Esophagus (tissue), 2 donors: ENCODE results near the gene NR1D1. TPM values are rescaled to one million over a fixed set of nuclear protein-coding genes. Genes with fewer than 3 reads are reported as not detected.

Experiments
- H3K27ac ChIP-seq, 2 donors: one replicate each; pipeline ENCODE4 v1.5.1; 2013; ENCODE audit warnings: low read depth in 2 of 2, mild to moderate bottlenecking in 2 of 2, inconsistent platforms in 1 of 2, low read length in 1 of 2, moderate library complexity in 1 of 2
- H3K27me3 ChIP-seq, 2 donors: one replicate each; pipeline ENCODE4 v1.6.1; 2013; ENCODE audit warnings: low read length in 2 of 2, control low read depth in 1 of 2, mild to moderate bottlenecking in 1 of 2; ENCODE audit not compliant: insufficient read depth in 2 of 2, control insufficient read depth in 1 of 2
- H3K36me3 ChIP-seq, 2 donors: one replicate each; pipeline ENCODE4 v1.6.1; 2013; ENCODE audit warnings: low read length in 1 of 2; ENCODE audit not compliant: control insufficient read depth in 2 of 2, insufficient read depth in 2 of 2
- H3K4me1 ChIP-seq, 2 donors: one replicate each; pipeline ENCODE4 v1.6.1; 2013; ENCODE audit warnings: low read length in 1 of 2; ENCODE audit not compliant: control insufficient read depth in 2 of 2, insufficient read depth in 2 of 2
- H3K4me3 ChIP-seq, 2 donors: one replicate each; pipeline ENCODE4 v1.5.1; 2013; ENCODE audit warnings: low read length in 2 of 2, mild to moderate bottlenecking in 2 of 2, low read depth in 1 of 2, moderate library complexity in 1 of 2
- H3K9me3 ChIP-seq, 2 donors: one replicate each; pipeline ENCODE4 v1.6.1; 2013; ENCODE audit warnings: mild to moderate bottlenecking in 2 of 2, low read depth in 1 of 2, low read length in 1 of 2, moderate library complexity in 1 of 2; ENCODE audit not compliant: control insufficient read depth in 2 of 2, insufficient read depth in 1 of 2
- WGBS, 2 donors: extraction: QIAGEN DNeasy Blood & Tissue Kit; methylation state at CpG; one replicate each; pipeline ENCODE4 v1.1.7; 2013; 5-methylcytosine and 5-hydroxymethylcytosine counted together
- polyA plus RNA-seq, 2 donors: library from polyadenylated mRNA; stranded (reverse); fragments of 200-250 nt; gene quantifications; one replicate each; pipeline ENCODE4 v1.2.3, GENCODE V29; 2013
- donor health status: healthy with polysubstance abuse.
- donor health status: Bipolar disorder and iron deficiency.

NR1D1 gene
- polyA plus RNA-seq, 2 donors = 23.6 to 24.6 TPM

DNA sequence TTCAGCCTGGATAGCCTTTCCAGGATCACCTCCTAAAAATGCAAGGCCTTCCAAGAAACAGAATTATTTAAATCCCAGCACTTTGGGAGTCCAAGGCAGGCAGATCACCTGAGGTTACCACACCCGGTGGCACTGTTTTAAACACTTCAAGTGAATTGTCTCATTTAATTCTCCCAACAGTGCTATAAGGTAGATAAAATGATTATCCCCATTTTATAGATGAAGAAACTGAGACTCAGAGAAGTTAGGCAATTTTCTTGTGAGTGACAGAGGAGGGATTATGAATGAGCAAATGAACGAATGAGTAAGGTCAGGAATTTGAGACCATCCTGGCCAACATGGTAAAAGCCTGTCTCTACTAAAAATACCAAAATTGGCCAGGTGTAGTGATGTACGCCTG, 20.8 kb downstream of the NR1D1 start:
- Histone ChIP-seq H3K4me3 (no peak overlapping the region), H3K27me3 (no peaks in the 10 kb centered on the region), H3K9me3 (no peaks in the 10 kb centered on the region), H3K36me3 (peaks cover 3 to 16% of the 10 kb centered on the region in 2 donors), H3K27ac (no peak overlapping the region), H3K4me1 (peaks cover 7 to 15% of the 10 kb centered on the region in 2 donors)
- WGBS, 2 donors = 84 to 90% methylated on average over 3 of the region's 3 CpGs

DNA sequence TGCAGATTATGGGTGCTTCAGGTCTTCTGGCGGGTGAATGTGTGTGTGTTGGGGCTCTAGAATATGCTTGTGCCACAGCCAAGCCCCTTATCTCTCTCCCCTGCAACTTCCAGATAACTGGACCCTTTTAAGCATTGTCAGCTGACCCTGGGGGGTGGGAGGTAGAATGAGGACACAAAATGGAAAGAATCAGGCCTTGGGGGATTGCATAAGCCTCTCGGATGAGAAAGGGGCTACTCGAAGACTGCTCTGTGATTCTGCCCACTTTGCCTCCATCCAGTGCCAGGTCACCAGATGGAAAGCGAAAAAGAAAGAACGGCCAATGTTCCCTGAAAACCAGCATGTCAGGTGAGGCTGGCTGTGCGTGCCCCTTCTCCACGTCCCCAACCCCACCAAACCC, 23.8 kb downstream of the NR1D1 start:
- no peak overlapping the region for H3K27ac ChIP-seq

DNA sequence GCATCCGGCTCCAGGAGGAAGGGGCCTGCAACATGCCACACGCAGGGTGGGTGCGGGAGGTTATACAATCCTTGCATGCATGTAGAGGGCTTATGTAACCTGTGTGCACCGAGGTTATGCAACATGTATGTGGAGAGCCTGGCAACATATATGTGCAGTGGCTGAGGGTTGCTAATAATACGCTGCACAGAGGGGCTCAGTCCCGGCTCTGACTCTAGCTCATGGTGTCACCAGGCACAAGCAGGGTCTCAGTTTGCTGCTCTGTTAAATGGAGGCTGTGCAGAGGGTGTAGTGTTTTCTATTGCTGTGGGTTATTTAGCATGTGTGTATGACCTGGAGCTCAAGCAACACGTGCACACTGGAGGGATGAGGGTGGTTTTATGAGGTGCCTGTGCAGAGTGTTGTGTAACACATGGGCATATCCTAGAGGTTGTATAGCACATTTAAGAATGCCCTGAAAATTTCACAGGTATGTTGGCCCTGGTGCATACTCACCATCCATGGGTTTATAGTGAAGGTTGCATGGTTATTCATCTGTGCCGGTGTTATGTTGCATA, 24.4 kb downstream of the NR1D1 start:
- Histone ChIP-seq H3K27me3 (no peaks in the 10 kb centered on the region), H3K4me1 (peaks cover 28 to 36% of the 10 kb centered on the region in 2 donors), H3K9me3 (no peaks in the 10 kb centered on the region), H3K27ac (peak overlapping the region; percentile 66 to 73), H3K4me3 (no peak overlapping the region), H3K36me3 (peaks cover 0 to 10% of the 10 kb centered on the region in 2 donors)
- 47 to 48% methylated on average over 8 of the region's 8 CpGs for WGBS, 2 donors

More for the DNA sequence above, 23.8 kb downstream of the NR1D1 start:
- peaks cover 0 to 10% of the 10 kb centered on the region in 2 donors for H3K36me3 ChIP-seq
- WGBS, 2 donors = 84 to 86% methylated on average over 7 of the region's 7 CpGs
- H3K9me3 ChIP-seq = no peaks in the 10 kb centered on the region
- no peak overlapping the region for H3K4me3 ChIP-seq
- H3K27me3 ChIP-seq = no peaks in the 10 kb centered on the region
- peaks cover 25 to 31% of the 10 kb centered on the region in 2 donors for H3K4me1 ChIP-seq

DNA sequence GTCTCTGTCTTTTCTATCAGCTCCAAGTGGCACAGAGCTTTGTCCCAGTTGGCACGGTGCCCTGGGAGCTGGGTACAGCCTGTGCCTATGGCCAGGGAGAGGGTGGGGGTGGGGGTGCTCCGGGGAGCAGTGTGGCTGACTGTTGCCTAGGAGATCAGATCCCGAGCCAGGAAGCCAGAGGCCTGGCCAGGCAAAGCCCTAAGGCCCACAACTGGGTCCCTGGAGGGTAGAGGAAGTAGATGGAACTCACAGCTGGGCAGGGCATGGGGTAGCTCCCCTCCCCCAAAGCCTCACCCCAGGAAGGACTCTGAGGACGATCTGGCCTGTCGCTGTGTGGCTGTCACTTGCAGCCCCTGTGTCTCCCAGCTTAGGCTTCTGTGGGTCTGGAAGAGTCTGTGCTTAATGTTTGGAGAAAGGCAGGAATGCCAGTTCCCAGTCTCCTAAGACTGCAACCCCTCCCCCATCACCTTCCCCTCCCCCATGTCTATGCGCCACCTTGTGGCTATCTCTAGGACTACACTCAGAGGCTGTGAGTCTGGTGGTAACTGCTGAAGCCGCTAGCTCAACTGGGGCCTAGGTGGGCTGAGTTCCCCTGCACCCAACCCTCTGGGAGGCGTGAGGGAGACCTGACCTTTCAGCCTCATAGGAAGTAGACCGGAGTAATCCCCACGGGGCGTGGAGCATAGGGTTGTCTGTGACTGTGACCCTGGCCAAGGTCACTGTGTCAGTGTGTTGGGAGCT, 25.0 kb downstream of the NR1D1 start:
- no peak overlapping the region for H3K4me3 ChIP-seq
- H3K27me3 ChIP-seq = no peaks in the 10 kb centered on the region
- peak overlapping the region; percentile 66 to 78 for H3K27ac ChIP-seq
- 9 to 17% methylated on average over 11 of the region's 11 CpGs for WGBS, 2 donors
- H3K36me3 ChIP-seq = peaks cover 0 to 10% of the 10 kb centered on the region in 2 donors
- peaks cover 28 to 40% of the 10 kb centered on the region in 2 donors for H3K4me1 ChIP-seq
- no peaks in the 10 kb centered on the region for H3K9me3 ChIP-seq

DNA sequence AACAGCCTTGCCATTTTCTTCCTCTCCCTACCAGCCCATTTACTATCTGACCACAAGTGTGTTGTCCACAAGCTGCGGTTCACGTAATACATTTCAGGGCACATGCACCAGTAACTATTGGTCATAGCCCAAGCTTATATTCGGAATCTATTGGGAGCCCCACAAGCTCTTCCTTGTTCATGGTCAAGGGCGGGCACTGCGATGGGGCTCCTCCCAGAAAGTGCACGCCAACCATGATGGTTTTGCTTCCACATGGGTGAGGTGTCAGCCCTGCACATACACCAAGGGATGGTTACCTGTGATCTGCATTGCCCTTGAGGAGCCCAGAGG, 25.6 kb downstream of the NR1D1 start:
- peaks cover 0 to 10% of the 10 kb centered on the region in 2 donors for H3K36me3 ChIP-seq

DNA sequence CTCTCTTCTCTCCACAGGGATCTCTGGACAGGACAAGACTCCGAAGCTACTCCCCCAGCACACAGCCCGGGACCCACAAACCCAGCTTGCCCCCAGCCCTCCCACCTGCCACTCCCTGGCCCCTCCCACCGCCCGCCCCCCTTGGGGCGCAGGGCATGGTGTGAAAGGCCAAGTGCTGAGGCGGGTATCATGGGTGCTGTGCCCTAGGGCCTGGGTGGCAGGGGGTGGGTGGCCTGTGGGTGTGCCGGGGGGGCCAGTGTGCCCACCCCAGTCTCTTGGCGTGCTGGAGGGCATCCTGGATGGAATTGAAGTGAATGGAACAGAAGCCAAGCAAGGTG, 26.2 kb downstream of the NR1D1 start:
- H3K27ac ChIP-seq = peak overlapping the region; percentile 66 to 94
- H3K4me1 ChIP-seq = peaks cover 28 to 51% of the 10 kb centered on the region in 2 donors
- H3K27me3 ChIP-seq = no peaks in the 10 kb centered on the region
- no peaks in the 10 kb centered on the region for H3K9me3 ChIP-seq
- no peak overlapping the region for H3K4me3 ChIP-seq
- 71 to 77% methylated on average over 8 of the region's 8 CpGs for WGBS, 2 donors
- H3K36me3 ChIP-seq = peaks cover 0 to 10% of the 10 kb centered on the region in 2 donors

More for the DNA sequence above, 25.6 kb downstream of the NR1D1 start:
- H3K27me3 ChIP-seq = no peaks in the 10 kb centered on the region
- H3K4me3 ChIP-seq = no peak overlapping the region
- H3K4me1 ChIP-seq = peaks cover 28 to 44% of the 10 kb centered on the region in 2 donors
- no peaks in the 10 kb centered on the region for H3K9me3 ChIP-seq
- H3K27ac ChIP-seq = peak overlapping the region; percentile 66 to 78
- WGBS, 2 donors = 44 to 48% methylated on average over 6 of the region's 6 CpGs

DNA sequence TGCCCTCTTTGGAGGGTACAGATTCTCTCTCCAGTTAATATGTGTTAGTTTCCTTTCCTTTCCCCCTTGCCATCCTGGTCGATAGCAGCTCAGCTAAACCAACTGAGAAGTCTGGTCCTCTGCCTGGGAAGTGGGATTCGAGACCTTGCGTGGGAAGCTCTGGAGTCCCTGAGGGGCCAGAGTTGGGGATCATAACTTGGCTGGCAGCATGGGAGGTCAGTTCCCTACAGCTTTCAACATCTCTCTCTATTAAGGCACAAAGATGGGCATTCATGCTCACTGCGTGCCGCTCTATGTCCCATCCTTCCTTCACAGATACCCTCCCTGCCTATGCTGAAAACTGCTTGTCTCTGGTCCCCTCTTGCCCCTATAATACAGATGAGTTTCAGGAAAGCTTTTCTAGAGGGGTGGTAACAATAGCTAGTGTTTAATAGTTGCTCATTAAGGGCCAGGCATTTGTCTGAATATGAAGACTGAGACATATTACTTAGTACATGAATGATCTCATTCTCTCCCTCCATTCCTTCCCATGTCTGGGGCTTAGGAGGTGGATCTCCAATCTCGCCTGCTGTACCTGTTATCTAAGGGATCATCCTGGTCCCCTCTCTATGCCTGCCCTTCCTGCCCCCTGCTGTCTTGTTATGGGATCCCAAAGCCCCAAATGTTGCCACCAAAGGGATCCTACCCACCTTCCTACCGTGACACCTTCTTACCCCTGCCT, 26.8 kb downstream of the NR1D1 start:
- peaks cover 0 to 10% of the 10 kb centered on the region in 2 donors for H3K36me3 ChIP-seq
- 73 to 87% methylated on average over 7 of the region's 7 CpGs for WGBS, 2 donors
- H3K4me3 ChIP-seq = no peak overlapping the region
- H3K27ac ChIP-seq = peak overlapping the region; percentile 85 to 94
- no peaks in the 10 kb centered on the region for H3K9me3 ChIP-seq
- H3K4me1 ChIP-seq = peaks cover 28 to 54% of the 10 kb centered on the region in 2 donors
- no peaks in the 10 kb centered on the region for H3K27me3 ChIP-seq

DNA sequence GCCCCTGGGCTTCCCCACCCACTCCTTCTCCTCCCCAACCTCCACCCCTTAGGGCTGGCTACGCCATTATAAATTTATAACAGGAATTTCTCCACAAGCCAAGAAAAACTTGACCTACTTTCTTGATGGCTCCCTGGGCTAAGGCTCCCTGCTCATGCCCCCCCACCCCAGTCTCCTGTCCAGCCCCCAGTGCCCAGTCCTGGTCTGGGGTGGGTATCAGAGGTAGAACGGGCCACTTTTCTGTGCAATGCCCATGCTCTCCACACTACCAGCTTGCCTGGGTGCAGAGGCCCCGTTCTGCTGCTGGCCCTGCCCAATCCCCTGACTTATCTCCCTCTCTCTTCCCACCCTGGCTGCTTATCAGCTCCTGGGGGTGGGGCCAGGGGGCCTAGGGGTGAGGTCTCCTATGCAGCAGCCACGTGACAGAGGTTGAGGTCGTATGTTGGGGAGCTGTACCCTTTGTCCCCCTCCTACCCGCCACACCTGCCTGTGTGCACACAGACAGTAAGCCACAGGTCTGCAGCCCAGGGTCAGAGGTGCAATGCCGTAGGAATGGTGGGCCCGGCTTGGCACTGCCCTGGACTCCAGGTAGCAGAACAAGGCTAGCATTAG, 27.5 kb downstream of the NR1D1 start:
- Histone ChIP-seq H3K27me3 (no peaks in the 10 kb centered on the region), H3K9me3 (no peaks in the 10 kb centered on the region), H3K27ac (peak overlapping the region; percentile 85 to 94), H3K4me3 (no peak overlapping the region), H3K36me3 (peaks cover 0 to 10% of the 10 kb centered on the region in 2 donors), H3K4me1 (peaks cover 28 to 61% of the 10 kb centered on the region in 2 donors)
- 43 to 47% methylated on average over 8 of the region's 8 CpGs for WGBS, 2 donors

DNA sequence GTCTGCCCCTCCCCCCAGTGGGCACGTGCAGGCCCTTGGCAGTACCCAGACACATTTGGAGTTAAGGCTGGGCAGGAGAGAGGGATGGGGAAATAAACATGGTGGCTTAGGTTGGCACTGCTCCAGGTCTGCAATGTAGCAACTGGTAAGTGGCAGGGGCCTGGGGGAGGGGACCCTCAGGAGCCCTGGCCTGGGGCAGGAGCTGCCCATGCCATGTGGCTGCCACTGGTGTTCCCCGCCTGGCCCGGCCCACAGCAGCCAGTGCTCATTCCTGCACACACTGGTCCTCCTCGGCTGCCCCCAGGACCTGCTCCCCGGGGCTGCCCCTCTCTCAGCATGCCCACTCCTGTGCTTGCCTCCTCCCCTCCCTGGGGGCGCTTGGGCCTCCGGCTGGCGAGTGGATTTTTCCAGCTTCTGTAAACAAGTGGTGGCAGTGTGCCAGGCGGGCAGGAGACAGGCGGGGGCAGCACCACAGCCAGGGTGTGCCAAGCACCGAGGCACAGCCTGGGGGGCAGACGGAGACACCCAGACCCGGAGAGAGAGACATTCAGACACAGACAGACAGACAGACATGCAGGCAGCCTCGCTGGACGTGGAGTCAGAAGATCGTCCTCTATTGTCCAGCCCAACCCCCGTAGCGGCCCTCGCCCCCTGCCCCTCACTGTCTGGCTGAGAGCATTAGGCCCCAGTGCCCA, 28.2 kb downstream of the NR1D1 start:
- H3K36me3 ChIP-seq = peaks cover 0 to 8% of the 10 kb centered on the region in 2 donors
- 13 to 18% methylated on average over 18 to 19 of the region's 19 CpGs for WGBS, 2 donors
- no peak overlapping the region for H3K4me3 ChIP-seq
- no peaks in the 10 kb centered on the region for H3K9me3 ChIP-seq
- H3K27ac ChIP-seq = peak overlapping the region; percentile 85 to 94
- H3K27me3 ChIP-seq = no peaks in the 10 kb centered on the region
- peaks cover 28 to 61% of the 10 kb centered on the region in 2 donors for H3K4me1 ChIP-seq
